ENCODE measurements around the gene COL25A1.
"Not testable (repeated sequence)": the region's sequence is repeated elsewhere in the genome, so short reads cannot be mapped to it uniquely, and the experiment has no call there.

Gene COL25A1

GRCh38 chr4:108954880-108955279 lies 347.6 kb downstream of the COL25A1 start:
- no peak for DNase-seq (ENCODE audit: low read depth)

- no peak for DNase-seq (ENCODE audit: low read depth)
Measured at GRCh38 chr4:108953941-108954340, 348.5 kb downstream of the COL25A1 start.

GRCh38 chr4:108950158-108950915 lies 352.1 kb downstream of the COL25A1 start:
- no peak for DNase-seq (ENCODE audit: low read depth)

GRCh38 chr4:108947526-108947925 lies 354.9 kb downstream of the COL25A1 start:
- no peak for DNase-seq (ENCODE audit: low read depth)

GRCh38 chr4:108946237-108946636 lies 356.2 kb downstream of the COL25A1 start:
- no peak for DNase-seq (ENCODE audit: low read depth)

GRCh38 chr4:108943976-108944591 lies 358.4 kb downstream of the COL25A1 start:
- no peak for DNase-seq (ENCODE audit: low read depth)

GRCh38 chr4:108943371-108943770 lies 359.1 kb downstream of the COL25A1 start:
- no peak for DNase-seq (ENCODE audit: low read depth)

GRCh38 chr4:108941904-108942430 lies 360.5 kb downstream of the COL25A1 start:
- DNase-seq (ENCODE audit: low read depth): no peak

GRCh38 chr4:108940634-108941033 lies 361.8 kb downstream of the COL25A1 start:
- DNase-seq (ENCODE audit: low read depth): no peak

- DNase-seq (ENCODE audit: low read depth): no peak
Measured at GRCh38 chr4:108940149-108940548, 362.3 kb downstream of the COL25A1 start.

GRCh38 chr4:108937066-108937465 lies 365.4 kb downstream of the COL25A1 start:
- DNase-seq (ENCODE audit: low read depth): no peak

- not testable (repeated sequence) for DNase-seq (ENCODE audit: low read depth)
Measured at GRCh38 chr4:108933925-108934324, 368.5 kb downstream of the COL25A1 start.

- DNase-seq (ENCODE audit: low read depth): no peak
Measured at GRCh38 chr4:108933046-108933445, 369.4 kb downstream of the COL25A1 start.

- no peak for DNase-seq (ENCODE audit: low read depth)
Measured at GRCh38 chr4:108931926-108932325, 370.5 kb downstream of the COL25A1 start.

GRCh38 chr4:108930186-108930585 lies 372.3 kb downstream of the COL25A1 start:
- no peak for DNase-seq (ENCODE audit: low read depth)

- DNase-seq (ENCODE audit: low read depth): no peak
Measured at GRCh38 chr4:108926781-108927180, 375.7 kb downstream of the COL25A1 start.

- DNase-seq (ENCODE audit: low read depth): no peak
Measured at GRCh38 chr4:108926061-108926460, 376.4 kb downstream of the COL25A1 start.

GRCh38 chr4:108922191-108922590 lies 380.3 kb downstream of the COL25A1 start:
- no peak for DNase-seq (ENCODE audit: low read depth)

- DNase-seq (ENCODE audit: low read depth): no peak
Measured at GRCh38 chr4:108920395-108921087, 381.9 kb downstream of the COL25A1 start.

- no peak for DNase-seq (ENCODE audit: low read depth)
Measured at GRCh38 chr4:108919226-108919893, 383.1 kb downstream of the COL25A1 start.

GRCh38 chr4:108917255-108917654 lies 385.2 kb downstream of the COL25A1 start:
- DNase-seq (ENCODE audit: low read depth): no peak

- no peak for DNase-seq (ENCODE audit: low read depth)
Measured at GRCh38 chr4:108916638-108917037, 385.8 kb downstream of the COL25A1 start.

Measured in stimulated activated CD8-positive, alpha-beta memory T cell treated with anti-CD3 and anti-CD28 coated beads, Interleukin-12 subunit alpha, Interleukin-12 subunit beta, amount 100 ng/mL, for 4 hours (primary cell).